ENCODE results near the gene APC.

DNA sequence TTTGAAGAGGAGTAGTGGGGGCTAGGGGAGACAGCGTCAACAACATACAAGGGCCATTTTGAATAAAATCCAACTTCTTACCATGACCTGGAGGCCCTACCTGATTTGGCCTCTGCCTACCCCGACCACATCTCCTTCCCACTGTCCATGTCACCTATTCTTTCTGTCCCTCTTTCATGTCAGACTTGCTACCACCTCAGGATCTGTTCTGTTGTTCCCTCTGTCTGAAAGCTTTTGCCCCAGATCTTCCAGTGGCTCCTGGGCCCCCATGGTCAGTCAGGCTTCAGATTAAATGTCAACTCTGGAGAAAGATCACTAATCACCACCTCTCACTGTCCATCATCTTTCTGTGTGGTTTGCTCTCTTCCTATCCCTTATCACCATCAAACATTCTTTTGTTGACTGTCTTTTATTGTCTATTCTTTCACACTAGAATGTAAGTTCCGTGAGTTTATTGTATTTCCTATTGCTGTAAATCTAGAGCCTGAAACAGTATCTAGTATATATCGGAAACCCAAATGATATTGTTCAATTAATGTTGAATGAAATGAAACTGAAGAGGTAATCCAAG is 31.2 kb upstream of the APC start:
- TF ChIP-seq CTCF (IDR thresholded peaks at IDR 0.05), result no peak
- TF ChIP-seq POLR2A (IDR thresholded peaks at IDR 0.05), result no peak
